Retinal pigment epithelial cell (primary cell): ENCODE results near the gene CACNA1B.
"Not testable (repeated sequence)": the region's sequence is repeated elsewhere in the genome, so short reads cannot be mapped to it uniquely, and the experiment has no call there.

Source experiments
- DNase-seq: peaks from one replicate; pipeline ENCODE4 v3.0.0-alpha.2; 2010; ENCODE audit warnings: low read depth
- H3K4me3 ChIP-seq: 2 replicates; pipeline ENCODE4 v1.5.1; 2011; ENCODE audit warnings: mild to moderate bottlenecking, low read length, control low read depth, moderate library complexity
- CTCF ChIP-seq: conservative IDR thresholded peaks from 2 replicates; pipeline ENCODE4 v1.5.1; 2011; ENCODE audit warnings: low read depth, low read length, control low read depth, inconsistent platforms

Gene CACNA1B

GRCh38 chr9:138122676-138123075 is 245.1 kb downstream of the CACNA1B start:
- TF ChIP-seq CTCF, result no peak
- no peak overlapping the region for H3K4me3 ChIP-seq
- no peak for DNase-seq

- no peak overlapping the region for H3K4me3 ChIP-seq
- DNase-seq, result no peak
Measured at GRCh38 chr9:138123086-138123485, 245.5 kb downstream of the CACNA1B start.

GRCh38 chr9:138126090-138126857 is 248.7 kb downstream of the CACNA1B start:
- not testable (repeated sequence) for H3K4me3 ChIP-seq, DNase-seq

More at GRCh38 chr9:138123086-138123485, 245.5 kb downstream of the CACNA1B start:
- no peak for TF ChIP-seq CTCF

- DNase-seq, H3K4me3 ChIP-seq: not testable (repeated sequence)
Measured at GRCh38 chr9:138126858-138127584, 249.4 kb downstream of the CACNA1B start.

- DNase-seq, H3K4me3 ChIP-seq: not testable (repeated sequence)
Measured at GRCh38 chr9:138128027-138128426, 250.4 kb downstream of the CACNA1B start.

- H3K4me3 ChIP-seq, DNase-seq: not testable (repeated sequence)
Measured at GRCh38 chr9:138129318-138129717, 251.7 kb downstream of the CACNA1B start.

GRCh38 chr9:138132946-138133705 is 255.5 kb downstream of the CACNA1B start:
- H3K4me3 ChIP-seq, DNase-seq: not testable (repeated sequence)

GRCh38 chr9:138134581-138134980 is 257.0 kb downstream of the CACNA1B start:
- DNase-seq, H3K4me3 ChIP-seq: not testable (repeated sequence)

- not testable (repeated sequence) for DNase-seq, H3K4me3 ChIP-seq
Measured at GRCh38 chr9:138139096-138139495, 261.5 kb downstream of the CACNA1B start.

- not testable (repeated sequence) for DNase-seq, H3K4me3 ChIP-seq
Measured at GRCh38 chr9:138140980-138141379, 263.4 kb downstream of the CACNA1B start.

- not testable (repeated sequence) for H3K4me3 ChIP-seq, DNase-seq
Measured at GRCh38 chr9:138142528-138143244, 265.1 kb downstream of the CACNA1B start.

- not testable (repeated sequence) for DNase-seq, H3K4me3 ChIP-seq
Measured at GRCh38 chr9:138143491-138143890, 265.9 kb downstream of the CACNA1B start.
